GM12878 (cell line): ENCODE measurements around the gene S1PR1. TPM values are rescaled to one million over a fixed set of nuclear protein-coding genes. Genes with fewer than 3 reads are reported as not detected.
A peak's percentile ranks its signal among the peaks of the same experiment; 100 is the strongest.

Experiments used
- ATAC-seq: fragments of 200-7000 bp; cut with Tn5 transposase; 3 replicates; pipeline ENCODE4 v1.9.1; 2020; ENCODE audit warnings: mild to moderate bottlenecking, moderate library complexity
- BruUV-seq: library from RNA; stranded (reverse); fragments of 400-500 nt; replicated peaks from 2 replicates; lab custom pipeline; 2021; lab: Mats Ljungman, UMichigan
- CTCF ChIA-PET: fragments of 300-600 bp; sonication (Branson Sonifier 250); formaldehyde crosslinking; extraction: SDS; loops from one replicate; lab custom pipeline; 2021; ENCODE audit warnings: inconsistent platforms; lab: Yijun Ruan, JAX
- POLR2A ChIA-PET: fragments of 350-600 bp; formaldehyde crosslinking; extraction: SDS; loops from one replicate; lab custom pipeline; 2021; ENCODE audit warnings: inconsistent platforms; lab: Charles Lee
- RAD21 ChIA-PET: fragments of 300-600 bp; sonication (Branson Sonifier 250); formaldehyde crosslinking; loops from one replicate; lab custom pipeline; 2023; ENCODE audit warnings: antibody characterized with exemption; ENCODE audit not compliant: unreplicated experiment; lab: Charles Lee
- SMC1A ChIA-PET: fragments of 300-600 bp; sonication (Branson Sonifier 250); formaldehyde crosslinking; loops from one replicate; lab custom pipeline; 2023; ENCODE audit not compliant: unreplicated experiment, uncharacterized antibody; lab: Charles Lee
- DNase-seq: peaks from one replicate; pipeline ENCODE4 v3.0.0-alpha.2; 2011; ENCODE audit warnings: low read depth, low spot score
- FAIRE-seq: peaks from 3 replicates; lab custom pipeline; 2011; peaks lifted over from hg19 to GRCh38; lab: Jason Lieb, UNC
- H2AFZ ChIP-seq: 2 replicates; pipeline ENCODE4 v1.6.0; 2011; ENCODE audit warnings: low read depth, low read length, control low read depth; ENCODE audit not compliant: control insufficient read depth
- H3K27ac ChIP-seq: 2 replicates; pipeline ENCODE4 v1.5.1; 2011; ENCODE audit warnings: control low read depth; ENCODE audit not compliant: control insufficient read depth, insufficient read depth
- H3K27me3 ChIP-seq, 2 experiments: replicated peaks in 1 of 2; 2 replicates each; pipeline versions ENCODE4 v1.6.0 to v1.6.1; 2011; ENCODE audit warnings: low read length in 1 of 2; ENCODE audit not compliant: control insufficient read depth in 2 of 2, insufficient read depth in 2 of 2
- H3K36me3 ChIP-seq, 2 experiments: 2 replicates each; pipeline ENCODE4 v1.5.1; 2011; ENCODE audit warnings: low read length in 1 of 2; ENCODE audit not compliant: control insufficient read depth in 2 of 2, insufficient read depth in 2 of 2
- H3K4me1 ChIP-seq: 2 replicates; pipeline ENCODE4 v1.6.1; 2011; ENCODE audit warnings: mild to moderate bottlenecking, low read length, moderate library complexity, mixed read lengths; ENCODE audit not compliant: control insufficient read depth, insufficient read depth
- H3K4me2 ChIP-seq: 2 replicates; pipeline ENCODE4 v1.6.0; 2011; ENCODE audit warnings: control low read depth; ENCODE audit not compliant: control insufficient read depth, insufficient read depth
- H3K4me3 ChIP-seq: fragments of 200-600 bp; sonication (generic); 2 replicates; pipeline ENCODE4 v1.5.1; 2016
- H3K79me2 ChIP-seq: 2 replicates; pipeline ENCODE4 v1.6.0; 2011; ENCODE audit warnings: low read length; ENCODE audit not compliant: control insufficient read depth, insufficient read depth
- H3K9ac ChIP-seq: 2 replicates; pipeline ENCODE4 v1.8.0; 2011; ENCODE audit warnings: low read length, control low read depth, mixed read lengths; ENCODE audit not compliant: control insufficient read depth, insufficient read depth
- H3K9me3 ChIP-seq: replicated peaks from 3 replicates; pipeline ENCODE4 v1.5.1; 2011; ENCODE audit warnings: mild to moderate bottlenecking, low read length; ENCODE audit not compliant: control insufficient read depth, insufficient read depth
- H4K20me1 ChIP-seq: 2 replicates; pipeline ENCODE4 v1.6.0; 2011; ENCODE audit not compliant: control insufficient read depth, insufficient read depth
- CBX3 ChIP-seq: fragments of 200-600 bp; sonication (generic); IDR thresholded peaks from 2 replicates; pipeline ENCODE4 v1.6.1; 2016; ENCODE audit warnings: low read depth, borderline replicate concordance
- IKZF2 ChIP-seq, 2 experiments: fragments of 450-650 bp; IDR thresholded peaks; 2 replicates each; pipeline ENCODE4 v1.6.1; 2017; ENCODE audit warnings: mild to moderate bottlenecking in 2 of 2, moderate library complexity in 2 of 2
- RBBP5 ChIP-seq: fragments of 200-600 bp; sonication (generic); conservative IDR thresholded peaks from 2 replicates; pipeline ENCODE4 v1.6.1; 2016
- RUNX3 ChIP-seq: IDR thresholded peaks from 2 replicates; pipeline ENCODE4 v1.6.1; 2012; ENCODE audit warnings: low read length, inconsistent platforms
- TCF3 ChIP-seq: IDR thresholded peaks from 2 replicates; pipeline ENCODE4 v1.6.1; 2012; ENCODE audit warnings: low read depth, mild to moderate bottlenecking, low read length, borderline replicate concordance; ENCODE audit not compliant: insufficient read depth
- WGBS: methylation state at CpG from one replicate; pipeline ENCODE4 v1.1.6; 2016; ENCODE audit warnings: low lambda C conversion rate; ENCODE audit not compliant: insufficient replicate concordance, insufficient coverage; ENCODE audit errors: missing lambda C conversion rate; 5-methylcytosine and 5-hydroxymethylcytosine counted together
- in situ Hi-C: fragments of 300-500 bp; cut with MboI; formaldehyde crosslinking; loops from 9 replicates; pipeline ENCODE4 v1.14.3; 2018; ENCODE audit warnings: mixed read lengths
- intact Hi-C: fragments of 100-400 bp; cut with micrococcal nuclease; formaldehyde crosslinking; loops from one replicate; pipeline ENCODE4 v1.14.2; 2022; ENCODE audit not compliant: unreplicated experiment
- polyA plus RNA-seq, 11 experiments: library from polyadenylated mRNA; depleted of rRNA in 4 of 11; unstranded in 6 of 11; stranded (reverse) in 5 of 11; fragments of >200 nt; fragmentation: Nextera tagmentation in 4 of 11; fragmentation: Illumina TruSeq in 1 of 11; extraction: Ambion mirVana in 4 of 11; extraction: Trizol in 1 of 11; gene quantifications; 1 replicate in 1 of 11; 2 replicates in 10 of 11; pipeline versions ENCODE4 v1.2.1 to v1.2.3, GENCODE V29; 2011 to 2016; ENCODE audit warnings: inconsistent platforms in 2 of 11, missing spikeins in 2 of 11, low read depth in 1 of 11
- total RNA-seq, 4 experiments: library from RNA; depleted of rRNA in 3 of 4; stranded (reverse); fragments of >200 nt in 3 of 4; fragmentation: Illumina TruSeq in 1 of 4; extraction: Trizol in 1 of 4; gene quantifications; 2 replicates each; pipeline versions ENCODE4 v1.2.1 to v1.2.3, GENCODE V29; 2013 to 2021

Gene S1PR1
- total and polyA plus RNA-seq, 10 of the 15 experiments (the other 5 are each of a cell fraction or from before 2014, with no cell fraction given), result 3.8 to 59.4 (median 30.7) TPM

DNA sequence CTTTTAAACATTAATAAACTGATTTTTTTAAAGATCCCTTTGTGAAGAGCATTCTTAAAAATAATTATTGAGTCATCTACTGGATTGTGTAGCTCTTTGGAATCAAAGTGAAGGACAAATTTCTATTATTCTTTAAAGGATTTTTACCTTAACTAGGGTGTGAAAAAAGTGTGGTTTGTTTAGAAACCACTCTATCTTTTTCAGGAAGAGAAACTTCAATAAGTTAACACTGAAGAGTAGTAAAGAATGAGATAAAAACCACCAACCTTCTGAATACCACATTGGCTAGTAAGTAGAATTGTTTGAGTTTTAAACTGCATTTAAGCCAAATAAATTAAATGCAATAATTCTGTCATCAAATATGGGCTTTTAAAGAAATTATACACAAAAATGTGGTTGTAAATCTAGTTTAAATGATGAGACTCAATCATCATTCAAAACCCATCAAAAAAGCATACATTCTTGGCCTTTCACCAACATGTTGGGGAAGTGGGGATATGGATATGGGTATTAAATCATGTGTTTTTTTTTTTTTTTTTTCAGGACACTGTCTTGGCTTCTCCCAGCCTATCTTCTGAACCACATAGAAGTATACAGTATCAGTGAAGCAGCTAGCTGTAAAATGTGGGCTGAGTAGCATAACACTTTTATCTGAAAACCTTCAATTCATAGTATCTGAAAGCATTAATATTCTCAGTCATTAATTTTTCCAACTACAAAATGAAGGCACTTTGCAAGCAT, 4.8 kb downstream of the S1PR1 start (continued):
- no peak for TF ChIP-seq CBX3
- no peak for TF ChIP-seq TCF3
- TF ChIP-seq RBBP5, result no peak
- TF ChIP-seq, all 136 proteins: peak for 11

DNA sequence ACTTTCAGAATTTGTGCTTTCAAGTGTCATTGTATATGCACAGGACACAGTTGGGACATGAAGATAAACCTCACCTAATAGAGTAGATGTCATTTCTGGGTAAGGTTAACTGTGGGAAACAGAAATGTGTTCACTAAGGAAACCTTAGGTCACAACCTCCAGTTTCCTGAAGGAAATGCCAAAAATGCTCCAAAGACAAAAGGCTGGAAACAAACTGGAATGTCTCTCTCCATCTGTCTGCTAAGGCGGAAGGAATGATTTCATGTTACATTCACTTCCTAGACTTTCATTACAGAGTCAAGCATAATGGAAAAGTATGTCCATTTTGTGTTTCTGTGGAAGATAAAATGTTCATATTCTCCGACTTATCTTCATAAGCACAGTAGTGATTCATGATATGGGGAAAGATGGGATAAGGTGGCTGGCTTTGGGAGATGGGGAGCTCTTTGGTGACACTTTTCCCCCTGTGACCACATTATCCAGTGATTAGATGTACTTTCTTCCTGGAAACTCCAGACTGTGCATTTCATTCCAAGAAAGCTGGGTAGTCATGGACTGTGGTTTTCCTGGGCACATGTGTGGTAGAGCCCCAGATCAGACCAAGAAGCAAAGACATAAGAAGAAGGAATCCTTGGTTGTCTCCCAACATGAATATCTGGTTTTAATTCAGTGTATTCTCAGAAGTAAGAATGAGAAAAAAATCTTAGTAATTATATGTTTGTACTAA, 5.7 kb downstream of the S1PR1 start:
- in situ Hi-C loops, result no loop called here
- TF ChIP-seq IKZF2 (IDR thresholded peaks at IDR 0.05) (no peak), RUNX3 (0 out of 2 replicates have a peak, but pooled peaks have one; percentile 12)
- TF ChIP-seq, all 136 proteins: peak for 1
- peaks cover 47% of the 10 kb centered on the region for H3K4me1 ChIP-seq
- 95% methylated on average over 2 of the region's 2 CpGs for WGBS
- FAIRE-seq (no peak), ATAC-seq (no peak), DNase-seq (no peak)
- peaks cover 5% of the 10 kb centered on the region; the same call in 1 of the 2 replicates for H4K20me1 ChIP-seq
- no peak overlapping the region for H3K4me2 ChIP-seq
- H3K9ac ChIP-seq, result no peak overlapping the region
- ChIA-PET SMC1A (interaction anchor here (0.7 to 4.6 kb wide), 4 partner anchors 8 to 283 kb away, joined by 3 to 21 read pairs (median 6); no protein-coding TSS in a partner anchor), RAD21 (no interaction called here), POLR2A (interaction anchor here (1.3 kb wide), 1 partner anchor 122 kb away, joined by 3 read pairs; no protein-coding TSS in a partner anchor), CTCF (interaction anchor here (0.7 to 5.7 kb wide), 2 partner anchors 47 to 190 kb away, joined by 4 to 86 read pairs; no protein-coding TSS in a partner anchor)
- no TSS peak for BruUV-seq
- no peaks in the 10 kb centered on the region for H3K27me3 ChIP-seq
- intact Hi-C loops, result no loop called here
- peaks cover 6 to 22% of the 10 kb centered on the region in 2 experiments for H3K36me3 ChIP-seq
- no peaks in the 10 kb centered on the region for H3K9me3 ChIP-seq
- no peak overlapping the region for H2AFZ ChIP-seq
- no peak overlapping the region for H3K27ac ChIP-seq
- H3K4me3 ChIP-seq, result no peak overlapping the region
- peaks cover 45% of the 10 kb centered on the region for H3K79me2 ChIP-seq
